GM21390 (cell line): Measurements from ENCODE around the gene PPFIBP2.

Experiments used
- ATAC-seq: cut with Tn5 transposase; IDR thresholded peaks from one replicate; pipeline ENCODE4 v1.9.1; 2021; ENCODE audit not compliant: unreplicated experiment

The PPFIBP2 gene

DNA sequence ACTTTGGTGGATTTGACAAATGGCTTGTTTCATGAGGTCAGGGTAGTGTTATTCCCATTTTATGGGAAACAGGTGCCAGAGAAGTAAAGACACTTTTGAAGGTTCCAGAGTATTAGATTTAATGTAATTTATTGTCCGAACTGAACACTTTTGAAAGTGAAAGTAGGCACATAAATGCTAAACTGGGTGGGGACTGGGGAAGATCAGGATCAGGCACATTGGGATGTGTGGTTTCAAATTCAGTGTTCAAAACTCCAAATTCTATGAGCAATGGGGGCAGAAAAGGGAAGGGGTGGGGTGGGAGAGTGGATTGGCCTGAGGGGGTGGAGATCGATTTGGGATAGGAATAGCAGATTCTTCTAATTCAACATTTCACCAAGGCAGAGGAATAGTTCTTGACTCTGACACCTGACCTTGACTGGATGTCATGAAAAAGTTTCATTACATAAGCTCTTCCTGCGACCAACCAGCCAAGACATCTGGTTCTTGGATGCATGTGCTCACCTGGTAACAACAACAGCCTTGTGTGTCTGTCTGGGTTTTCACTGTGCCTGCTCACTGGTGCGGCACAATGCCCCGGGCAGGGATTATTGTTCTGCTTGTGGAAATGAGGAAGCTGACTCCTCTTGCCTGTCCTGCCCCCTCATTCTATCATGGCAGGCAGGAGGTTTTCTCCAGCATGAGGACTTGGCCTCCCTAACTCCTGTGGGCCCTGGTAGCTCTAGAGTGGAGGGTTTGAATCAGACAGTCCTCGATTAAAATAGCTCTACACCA lies 10.8 kb downstream of the PPFIBP2 start:
- ATAC-seq, result no peak

- no peak for ATAC-seq
Measured at GRCh38 chr11:7525424-7525823, 11.6 kb downstream of the PPFIBP2 start.

- ATAC-seq, result no peak
Measured at GRCh38 chr11:7527029-7527428, 13.2 kb downstream of the PPFIBP2 start.

DNA sequence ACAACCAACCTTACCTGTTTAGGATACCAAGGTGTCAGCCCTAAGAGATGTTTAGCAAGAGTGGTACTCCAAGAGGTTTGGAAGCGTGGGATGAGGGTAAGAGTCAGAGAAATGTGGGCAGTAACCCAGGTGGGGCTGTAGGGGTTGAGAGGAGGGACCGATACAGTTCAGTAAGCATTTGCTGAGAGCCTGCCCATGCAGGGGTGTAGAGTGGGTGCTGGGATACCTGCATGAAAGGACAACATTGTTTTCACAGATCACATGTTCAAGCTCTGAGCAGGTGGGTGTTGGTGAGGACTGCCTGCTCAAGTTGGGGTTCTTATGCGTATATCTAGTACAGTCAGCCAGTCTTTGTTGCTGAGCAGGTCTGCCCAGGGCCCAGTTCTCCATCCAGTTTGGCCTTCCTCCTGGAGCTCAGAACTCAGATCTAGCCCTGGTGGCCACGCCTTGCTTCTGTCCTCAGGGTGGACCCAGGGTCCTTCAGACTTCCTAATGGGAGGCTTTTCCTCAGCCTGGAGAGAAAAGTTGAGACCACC lies 14.8 kb downstream of the PPFIBP2 start:
- no peak for ATAC-seq

DNA sequence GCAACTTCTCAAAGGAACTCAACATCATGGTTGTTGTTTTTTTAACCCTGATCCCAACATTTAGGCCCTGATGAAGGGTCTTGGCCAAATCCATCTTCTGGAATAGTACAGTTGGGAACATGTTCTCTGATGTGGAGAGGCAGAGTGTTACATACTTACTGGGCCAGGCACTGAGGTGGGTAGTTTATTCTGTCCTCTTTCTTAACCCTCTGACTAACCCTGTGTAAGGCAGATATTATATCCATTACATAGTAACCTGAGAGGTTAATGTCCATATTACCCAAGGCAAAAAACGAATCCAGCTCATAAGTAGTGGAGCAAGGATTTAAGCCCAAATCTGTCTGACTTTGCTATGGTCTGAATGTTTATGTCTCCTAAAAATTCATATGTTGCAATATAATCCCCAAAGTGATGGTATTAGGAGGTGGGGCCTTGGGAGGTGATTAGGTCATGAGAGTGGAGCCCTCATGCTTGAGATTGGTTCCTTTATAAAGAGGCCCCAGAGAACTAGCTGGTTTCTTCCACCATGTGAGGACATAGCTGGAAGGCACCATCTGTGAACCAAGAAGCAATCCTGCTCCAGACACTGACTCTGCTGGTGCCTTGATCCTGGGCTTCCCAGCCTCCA lies 16.3 kb downstream of the PPFIBP2 start:
- ATAC-seq, result no peak

DNA sequence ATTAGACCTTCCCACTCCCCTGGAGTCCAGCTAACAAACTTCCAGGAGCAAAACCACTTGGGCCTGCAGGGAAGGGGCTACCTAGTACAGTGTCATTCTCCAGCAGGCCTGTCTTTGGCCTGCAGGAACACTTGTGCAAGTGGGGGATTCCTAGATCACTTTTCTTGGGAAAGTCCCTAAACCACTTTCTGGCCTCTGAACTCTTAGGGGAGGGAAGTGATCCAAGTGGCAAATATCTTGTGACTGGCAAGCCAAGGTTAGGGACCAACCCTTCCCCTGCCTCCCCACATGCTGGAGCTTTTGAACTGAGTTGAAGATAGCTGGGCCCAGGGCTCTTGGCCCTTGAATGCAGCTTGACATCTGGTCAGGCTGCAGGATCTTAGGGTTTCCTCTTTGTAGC lies 17.2 kb downstream of the PPFIBP2 start:
- no peak for ATAC-seq

DNA sequence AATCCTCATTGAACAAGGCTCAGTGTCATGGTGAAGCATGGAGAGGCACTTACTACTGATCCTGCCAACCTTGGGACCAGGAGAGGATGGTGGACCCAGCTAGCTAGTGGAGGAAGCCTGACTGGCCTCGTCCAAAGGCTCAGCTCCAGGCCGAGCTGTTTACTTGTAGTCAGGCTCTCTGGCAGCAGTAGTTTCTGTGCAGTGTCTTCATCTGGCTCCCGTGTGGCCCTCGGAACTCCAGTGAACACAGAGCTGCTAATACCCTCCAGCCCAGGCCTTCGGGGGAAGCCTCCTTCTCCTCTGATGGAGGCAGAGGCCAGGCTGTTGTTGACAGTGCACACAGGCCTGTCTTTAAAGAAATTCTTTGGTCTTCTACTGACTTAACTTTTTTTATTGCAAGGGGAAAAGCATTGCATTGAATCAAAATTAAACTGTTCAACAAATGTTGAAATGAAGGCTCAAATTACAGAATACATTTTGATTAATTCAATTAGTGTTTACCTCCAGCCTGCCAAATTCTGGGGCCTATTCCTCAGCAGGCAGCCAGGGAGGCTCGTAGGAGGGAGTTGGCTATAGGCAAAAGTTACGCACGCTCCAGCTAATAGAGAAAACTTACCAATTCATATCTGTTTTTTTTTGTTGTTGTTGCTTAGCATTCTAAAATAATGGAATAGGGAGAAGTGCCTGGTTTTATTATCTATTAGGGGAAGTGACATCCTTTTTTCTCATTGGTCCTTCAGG lies 18.8 kb downstream of the PPFIBP2 start:
- no peak for ATAC-seq

DNA sequence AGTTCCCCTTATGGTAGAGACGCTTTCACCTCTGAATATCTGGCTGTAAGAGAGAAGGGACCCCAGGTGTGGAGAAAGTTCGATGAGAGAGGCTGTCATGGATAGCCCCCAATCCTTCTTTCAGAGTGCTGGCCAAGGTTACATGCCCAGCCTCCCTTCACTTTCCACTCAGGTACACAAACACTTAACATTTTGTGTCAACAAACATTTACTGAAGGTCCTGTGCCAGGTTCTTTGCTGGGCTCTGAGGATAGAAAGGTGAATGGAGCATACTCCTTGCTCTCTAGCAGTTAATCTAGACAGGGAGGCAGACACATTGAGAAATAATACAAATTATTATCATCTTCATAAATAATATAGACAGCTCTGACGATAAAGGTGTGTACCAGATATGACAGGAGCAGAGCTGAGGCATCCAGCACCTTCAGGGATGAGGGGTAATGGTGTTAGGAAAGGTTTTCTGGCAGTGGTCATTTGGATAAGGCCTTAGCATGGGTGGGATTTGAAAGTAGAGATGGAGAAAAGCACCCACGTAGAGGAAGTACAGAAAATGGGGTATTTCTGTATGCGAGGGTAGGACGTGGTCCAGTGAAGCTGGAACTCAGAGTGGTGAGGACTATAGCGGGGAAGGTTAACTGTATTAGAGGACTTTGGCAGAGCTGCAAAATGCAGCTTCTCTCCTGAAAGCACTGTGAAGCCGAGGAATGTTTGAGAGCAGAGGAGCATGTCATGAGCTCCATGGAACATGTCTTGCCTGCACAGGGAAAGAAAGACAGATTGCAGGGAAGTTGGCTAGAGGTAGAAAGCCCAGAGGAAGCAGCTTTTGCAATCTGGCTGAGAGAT lies 19.6 kb downstream of the PPFIBP2 start:
- peak; percentile 38 for ATAC-seq

DNA sequence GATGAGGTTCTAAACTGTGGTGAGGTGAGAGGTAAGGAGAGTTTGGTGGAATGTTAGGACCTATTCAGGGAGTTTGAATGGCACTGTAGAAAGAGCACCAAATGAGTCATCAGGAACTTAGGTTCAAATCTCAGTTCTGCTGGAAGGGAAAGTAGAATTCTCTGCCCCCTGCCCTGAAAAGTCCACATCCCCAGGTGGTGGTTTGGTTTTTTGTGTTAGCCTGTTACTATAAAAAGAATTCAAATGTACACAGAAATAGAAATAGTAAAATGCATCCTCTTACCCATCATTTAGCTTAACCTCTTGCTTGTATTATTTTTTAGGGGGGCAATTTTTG lies 20.2 kb downstream of the PPFIBP2 start:
- ATAC-seq, result peak; percentile 68

DNA sequence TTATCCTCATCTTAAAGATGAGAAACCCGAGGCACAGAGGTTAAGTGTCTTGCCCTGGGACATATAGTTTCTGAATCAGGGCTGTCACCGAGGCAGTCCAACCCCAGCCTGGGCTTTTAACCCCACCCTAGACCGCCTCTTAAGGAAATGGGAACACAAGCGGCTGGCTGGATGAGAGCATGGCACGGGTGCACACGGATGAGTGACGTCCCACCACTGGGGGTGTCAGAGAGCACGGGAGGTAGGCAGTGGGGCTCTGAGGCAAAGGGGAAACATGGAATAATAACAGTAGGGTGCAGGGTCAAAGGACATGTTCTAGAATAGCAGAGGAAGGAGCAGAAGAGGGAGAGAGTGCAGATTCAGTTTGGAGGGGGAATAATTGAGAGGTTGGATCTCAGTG lies 22.3 kb downstream of the PPFIBP2 start:
- no peak for ATAC-seq

DNA sequence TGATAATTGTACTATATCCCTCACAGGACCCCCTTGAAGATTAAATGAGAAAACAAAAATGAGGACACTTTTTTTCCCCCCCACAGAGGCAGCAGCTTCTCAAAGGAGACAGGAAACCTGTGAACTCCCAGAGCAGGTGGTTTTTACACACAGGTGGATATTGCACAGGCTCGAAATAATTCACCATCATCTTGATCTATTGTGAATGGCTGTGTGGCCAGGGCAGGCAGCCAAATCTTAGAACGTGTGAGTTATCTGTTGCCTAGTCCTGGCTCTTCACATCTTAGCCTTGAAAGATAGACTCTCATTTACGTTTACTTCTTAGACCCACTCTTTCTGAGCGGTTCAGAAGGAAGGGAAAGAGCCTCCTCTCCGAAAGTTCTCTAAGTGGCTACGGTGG lies 23.5 kb downstream of the PPFIBP2 start:
- no peak for ATAC-seq

GRCh38 chr11:7538031-7538430 lies 24.2 kb downstream of the PPFIBP2 start:
- ATAC-seq, result no peak

DNA sequence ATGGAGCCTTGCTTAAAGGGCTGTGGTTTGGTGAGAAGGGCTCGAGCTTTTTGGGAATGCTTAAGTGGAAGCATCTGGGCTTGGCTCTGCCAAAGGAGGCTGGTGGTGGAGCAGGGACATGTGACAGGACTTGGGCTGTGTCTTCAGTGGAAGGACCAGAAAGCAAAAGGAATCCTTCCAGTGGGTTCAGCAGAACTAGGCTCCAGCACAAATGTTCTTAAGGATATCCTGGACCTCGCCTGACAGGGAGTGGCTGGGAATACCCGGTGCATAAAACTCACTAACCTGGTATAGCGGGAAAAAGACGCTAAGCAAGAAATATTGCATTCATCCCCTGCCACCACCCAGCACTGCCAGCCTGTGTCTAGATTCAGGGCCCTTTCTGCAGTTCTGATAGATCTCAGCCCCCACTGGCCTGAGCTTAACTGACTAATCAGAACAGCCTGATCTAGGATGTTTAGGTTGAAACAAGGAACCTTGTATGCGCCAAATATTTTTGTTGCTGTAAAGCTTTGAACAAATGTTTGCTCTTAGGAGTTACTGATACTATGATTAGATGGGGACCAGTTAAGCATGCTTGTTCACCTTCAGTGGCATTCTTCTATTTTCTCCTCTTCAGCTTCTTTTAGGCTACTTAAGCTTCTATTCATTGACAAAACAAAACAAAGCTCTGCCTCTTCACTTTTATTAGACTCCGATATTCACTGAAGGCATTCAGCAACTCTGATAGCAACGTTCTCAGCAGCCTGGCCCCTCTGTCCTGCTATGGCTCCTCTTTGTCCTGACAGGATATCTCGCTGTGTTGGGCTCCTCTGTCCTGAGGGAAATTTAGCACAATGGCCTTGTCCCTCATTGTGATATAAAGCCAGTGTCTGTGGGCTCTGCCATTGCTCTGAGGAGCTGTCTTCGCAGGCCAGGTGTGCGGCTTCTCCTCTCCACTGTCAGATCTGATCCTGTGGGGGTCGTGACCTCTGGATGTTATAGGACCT lies 25.0 kb downstream of the PPFIBP2 start:
- ATAC-seq, result no peak

DNA sequence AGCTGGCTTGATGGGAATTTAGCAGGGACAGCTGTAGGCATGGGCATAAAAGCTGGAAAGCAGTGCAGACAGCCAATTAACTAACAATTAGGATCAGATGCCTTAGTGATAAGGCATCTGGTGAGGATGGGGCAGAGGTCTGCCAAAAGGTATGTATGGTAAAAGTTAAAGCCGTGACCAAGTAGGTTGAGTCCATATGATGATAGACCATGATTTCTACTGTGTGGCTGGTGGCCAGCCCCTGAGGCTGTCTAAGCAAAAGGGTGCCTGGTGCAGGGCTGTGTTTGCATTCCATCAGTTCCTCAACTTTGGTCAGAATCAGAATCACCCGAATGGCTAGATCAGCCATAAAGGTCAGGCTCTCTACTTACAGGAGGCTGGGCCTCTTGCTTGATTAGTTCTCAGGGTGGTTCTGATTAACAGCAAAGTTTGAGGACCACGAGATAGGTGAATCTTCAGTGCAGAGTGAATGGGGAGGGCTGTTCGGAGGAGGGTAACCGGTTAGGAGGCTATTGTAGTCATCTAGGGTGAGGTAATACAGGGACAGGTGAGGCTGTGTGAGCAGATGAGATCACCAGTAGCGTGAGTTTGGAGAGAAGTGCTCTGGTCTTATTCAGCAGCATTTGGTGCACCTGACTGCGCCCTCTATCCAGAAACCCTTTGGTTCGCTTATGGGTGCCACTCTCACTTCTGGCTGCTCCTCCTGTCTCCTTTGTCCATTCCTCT lies 27.2 kb downstream of the PPFIBP2 start:
- no peak for ATAC-seq

GRCh38 chr11:7543302-7543701 lies 29.5 kb downstream of the PPFIBP2 start:
- no peak for ATAC-seq

GRCh38 chr11:7544021-7544420 lies 30.2 kb downstream of the PPFIBP2 start:
- no peak for ATAC-seq

DNA sequence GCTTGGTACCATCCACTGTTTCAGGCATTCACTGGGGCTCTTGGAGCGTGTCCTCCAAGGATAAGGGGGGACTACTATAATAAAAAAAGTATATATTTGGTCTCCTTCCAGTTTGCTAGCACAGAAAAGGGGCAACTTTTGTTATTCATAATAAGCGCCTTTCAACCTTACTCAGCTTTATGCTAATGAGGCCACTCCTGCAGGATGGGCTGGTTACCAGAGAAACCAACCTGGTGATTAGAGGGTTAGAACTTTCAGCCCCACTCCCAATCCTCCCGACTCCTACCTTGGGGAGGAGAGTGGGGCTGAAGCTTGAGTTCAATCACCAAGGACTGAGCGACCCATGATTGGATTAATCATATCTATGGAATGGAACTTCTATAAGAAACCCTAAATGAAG lies 31.8 kb downstream of the PPFIBP2 start:
- no peak for ATAC-seq

GRCh38 chr11:7546324-7546791 lies 32.6 kb downstream of the PPFIBP2 start:
- ATAC-seq, result no peak

- no peak for ATAC-seq
Measured at GRCh38 chr11:7547687-7548086, 33.9 kb downstream of the PPFIBP2 start.
